Activated T-cell treated with anti-CD3 and anti-CD28 coated beads for 1 hour (primary cell): ENCODE data around the gene EIF6.
"Not testable (repeated sequence)": the region's sequence is repeated elsewhere in the genome, so short reads cannot be mapped to it uniquely, and the experiment has no call there.

Experiments used
- DNase-seq: peaks from one replicate; pipeline ENCODE4 v3.0.0-alpha.2; 2020; ENCODE audit warnings: low read depth

EIF6 gene

DNA sequence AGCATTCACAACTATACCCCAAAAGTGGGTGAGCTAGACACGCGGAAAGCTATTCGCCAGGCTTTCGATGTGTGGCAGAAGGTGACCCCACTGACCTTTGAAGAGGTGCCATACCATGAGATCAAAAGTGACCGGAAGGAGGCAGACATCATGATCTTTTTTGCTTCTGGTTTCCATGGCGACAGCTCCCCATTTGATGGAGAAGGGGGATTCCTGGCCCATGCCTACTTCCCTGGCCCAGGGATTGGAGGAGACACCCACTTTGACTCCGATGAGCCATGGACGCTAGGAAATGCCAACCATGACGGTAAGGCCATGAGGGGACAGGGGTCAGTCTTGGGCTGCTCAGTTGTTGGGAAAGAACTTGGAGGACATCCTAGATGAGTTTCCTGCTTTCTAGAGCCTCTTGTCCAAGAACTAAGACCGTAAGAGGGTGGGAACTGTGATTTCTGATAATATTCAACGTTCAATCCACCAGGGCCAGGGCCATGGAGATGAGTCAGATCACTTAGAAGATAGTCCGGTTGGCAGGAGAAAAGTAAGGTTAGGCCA, 30.0 kb downstream of the EIF6 start:
- DNase-seq, result no peak

DNA sequence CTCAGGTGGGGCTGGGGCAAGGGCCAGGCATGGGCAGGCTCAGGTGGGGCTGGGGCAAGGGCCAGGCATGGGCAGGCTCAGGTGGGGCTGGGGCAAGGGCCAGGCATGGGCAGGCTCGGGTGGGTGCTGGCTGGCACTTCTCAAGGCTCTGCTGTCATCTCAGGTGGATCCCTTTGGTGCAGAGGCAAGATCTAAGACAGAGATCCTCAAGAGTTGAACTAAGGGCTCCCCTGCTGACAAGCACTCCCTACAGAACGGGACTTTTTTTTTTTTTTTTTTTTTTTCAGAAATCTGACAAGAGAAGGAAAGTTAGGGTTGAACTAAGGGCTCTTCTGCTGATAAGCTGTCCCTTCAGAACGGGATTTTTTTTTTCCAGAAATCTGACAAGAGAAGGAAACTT, 31.6 kb downstream of the EIF6 start:
- no peak for DNase-seq

DNA sequence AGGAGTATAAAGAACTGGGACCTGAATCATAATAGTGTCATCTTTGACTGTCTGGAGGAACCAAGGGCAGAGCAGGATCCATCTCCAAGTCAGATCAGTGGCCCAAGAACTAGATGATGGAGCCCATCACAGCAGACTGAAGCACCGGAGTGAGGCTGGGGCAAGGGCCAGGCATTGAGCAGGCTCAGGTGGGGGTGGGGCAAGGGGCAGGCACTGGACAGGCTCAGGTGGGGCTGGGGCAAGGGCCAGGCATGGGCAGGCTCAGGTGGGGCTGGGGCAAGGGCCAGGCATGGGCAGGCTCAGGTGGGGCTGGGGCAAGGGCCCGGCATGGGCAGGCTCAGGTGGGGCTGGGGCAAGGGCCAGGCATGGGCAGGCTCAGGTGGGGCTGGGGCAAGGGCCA, 32.0 kb downstream of the EIF6 start:
- not testable (repeated sequence) for DNase-seq

DNA sequence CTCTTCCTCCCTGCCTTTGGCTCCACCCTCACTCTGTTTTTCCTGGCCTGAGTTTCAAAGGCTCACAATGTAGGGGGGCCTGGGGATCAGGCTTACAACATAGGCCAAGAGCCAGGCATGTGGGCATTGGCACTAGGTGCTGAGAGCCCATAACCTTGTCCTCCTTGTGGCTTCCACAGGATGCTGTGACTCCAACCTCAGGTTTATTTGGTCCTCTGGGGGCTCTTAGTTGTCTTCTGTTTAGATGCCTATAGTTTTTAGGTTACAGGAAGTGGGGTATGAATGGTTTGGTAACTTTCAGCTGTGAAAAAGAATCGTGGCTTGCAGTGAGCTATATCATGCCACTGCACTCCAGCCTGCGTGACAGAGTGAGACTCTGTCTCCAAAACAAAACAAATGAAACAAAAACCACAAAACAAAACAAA, 32.5 kb downstream of the EIF6 start:
- DNase-seq, result no peak

DNA sequence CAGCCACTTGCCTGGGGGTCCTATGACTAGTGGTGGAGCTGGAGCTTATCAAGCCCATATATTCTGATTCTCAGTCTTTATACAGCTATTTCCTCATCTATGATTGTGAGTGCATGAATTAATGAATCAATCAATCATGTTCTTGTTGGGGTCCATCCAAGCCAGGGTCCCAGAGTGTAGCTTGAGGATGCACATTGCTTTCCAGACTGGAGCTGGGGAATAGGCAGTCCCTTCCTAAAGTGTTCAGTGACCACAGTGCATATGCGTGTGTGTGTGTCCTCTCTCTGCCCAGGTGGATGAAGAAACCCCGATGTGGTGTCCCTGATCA, 33.0 kb downstream of the EIF6 start:
- DNase-seq, result no peak

DNA sequence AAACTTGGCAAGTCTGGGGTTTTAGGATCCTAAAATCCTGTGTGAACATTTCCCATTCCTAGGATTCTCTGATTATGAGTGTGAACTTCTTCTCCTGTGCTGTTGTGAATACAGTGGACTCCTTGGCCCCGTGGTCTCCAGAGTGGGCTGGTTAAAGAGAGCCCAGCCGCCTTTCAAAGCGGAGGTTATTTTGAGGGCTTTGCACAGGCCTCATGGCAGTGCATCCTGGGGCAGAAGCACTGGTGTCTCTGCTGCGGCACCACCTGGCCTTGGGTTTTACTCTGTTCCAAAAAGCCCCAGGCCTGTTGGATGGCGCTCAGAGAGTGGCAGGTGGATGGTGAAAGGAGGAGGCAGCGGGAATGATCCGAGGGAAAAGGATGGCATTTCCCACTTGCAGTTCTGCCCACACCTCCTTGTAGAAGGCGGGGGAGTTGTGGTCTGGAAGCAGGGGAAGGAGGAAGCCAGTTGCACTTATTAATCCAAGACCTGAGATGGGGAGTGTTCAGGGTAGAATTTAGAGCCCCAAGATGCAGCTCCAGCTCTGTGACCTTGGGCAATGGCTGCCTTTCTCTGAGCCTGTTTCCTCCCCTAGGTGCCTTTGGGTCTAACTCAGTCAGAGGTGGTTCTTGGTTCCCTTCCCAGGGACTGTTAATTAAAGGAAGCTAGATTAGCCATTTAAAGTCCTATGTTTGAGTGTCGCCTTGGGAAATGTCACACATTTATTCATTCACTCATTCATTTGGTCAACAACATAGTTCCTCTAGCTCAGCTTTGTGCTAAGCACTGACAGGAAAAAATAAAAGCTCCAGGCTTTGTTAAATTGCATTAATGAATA, 35.7 kb downstream of the EIF6 start:
- no peak for DNase-seq

DNA sequence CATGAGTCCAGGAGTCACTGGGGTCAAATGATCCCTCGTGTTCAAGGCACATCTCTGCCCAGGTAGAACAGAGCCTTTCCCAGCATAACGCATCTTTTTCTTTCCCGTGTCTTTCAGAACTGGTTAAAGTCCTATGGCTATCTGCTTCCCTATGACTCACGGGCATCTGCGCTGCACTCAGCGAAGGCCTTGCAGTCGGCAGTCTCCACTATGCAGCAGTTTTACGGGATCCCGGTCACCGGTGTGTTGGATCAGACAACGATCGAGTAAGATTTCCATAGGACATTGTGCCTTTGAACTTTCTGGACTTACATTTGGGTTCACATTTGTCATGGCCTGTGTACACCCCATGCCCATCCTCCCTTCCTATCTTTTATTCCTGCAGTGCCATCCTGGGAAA, 37.8 kb downstream of the EIF6 start:
- no peak for DNase-seq

DNA sequence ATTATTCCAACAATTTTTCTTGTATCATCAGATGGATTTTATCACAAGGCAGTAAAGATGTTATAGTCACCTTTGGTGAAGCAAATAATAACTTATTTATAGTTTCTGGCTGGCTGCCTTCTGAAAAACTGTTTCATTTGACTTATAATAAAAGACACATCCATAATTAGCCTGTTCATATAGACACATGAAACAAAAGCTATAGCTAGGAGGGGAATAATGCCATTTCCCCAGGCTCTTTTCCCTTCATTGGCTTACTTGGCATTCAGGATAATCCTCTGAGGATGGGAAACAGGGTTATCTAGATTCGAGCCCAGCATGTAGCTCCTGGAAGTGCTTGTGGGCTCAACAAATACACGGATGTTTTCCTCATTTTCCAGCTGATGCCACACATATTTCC, 40.6 kb downstream of the EIF6 start:
- DNase-seq, result no peak

DNA sequence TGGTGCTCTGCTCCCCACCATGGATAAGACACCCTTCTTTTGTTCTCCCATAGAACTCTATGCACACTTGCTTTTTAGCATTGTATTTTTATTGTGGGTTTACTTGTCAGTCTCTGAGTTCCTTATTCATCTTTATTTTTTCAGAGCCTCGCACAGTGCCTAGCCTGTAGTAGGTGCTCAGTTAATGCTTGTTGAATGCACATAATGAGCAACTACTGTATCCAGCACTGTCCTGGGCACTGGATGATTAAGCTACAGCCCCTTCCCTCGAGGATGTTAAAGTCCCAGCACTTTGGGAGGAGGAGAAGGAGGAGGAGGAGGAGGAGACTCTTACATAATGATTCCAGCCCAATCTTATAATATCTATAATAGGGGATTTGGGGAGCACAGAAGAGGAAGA, 41.3 kb downstream of the EIF6 start:
- DNase-seq, result no peak

DNA sequence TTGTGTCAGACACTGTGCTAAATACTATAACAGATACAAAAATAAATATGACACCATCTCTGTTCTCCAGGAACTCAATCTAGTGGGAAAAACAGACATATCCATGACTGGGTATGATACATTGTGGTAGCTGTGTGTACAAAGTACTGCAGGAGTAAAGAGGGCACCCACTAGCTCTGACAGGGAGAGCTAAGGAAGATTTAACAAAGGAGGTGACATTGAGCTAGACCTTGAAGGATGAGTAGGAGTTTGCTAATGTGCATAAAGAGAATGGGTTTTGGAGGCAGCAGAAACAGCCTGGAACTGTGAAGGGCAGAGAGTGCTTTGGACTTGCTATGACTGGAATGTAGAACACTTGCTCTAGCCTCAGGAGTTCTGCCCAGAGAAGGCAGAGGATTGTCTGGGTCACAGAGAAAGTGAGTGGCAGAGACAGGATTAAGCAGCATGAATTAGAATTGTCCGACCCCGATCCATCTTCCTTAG, 43.7 kb downstream of the EIF6 start:
- DNase-seq, result no peak

DNA sequence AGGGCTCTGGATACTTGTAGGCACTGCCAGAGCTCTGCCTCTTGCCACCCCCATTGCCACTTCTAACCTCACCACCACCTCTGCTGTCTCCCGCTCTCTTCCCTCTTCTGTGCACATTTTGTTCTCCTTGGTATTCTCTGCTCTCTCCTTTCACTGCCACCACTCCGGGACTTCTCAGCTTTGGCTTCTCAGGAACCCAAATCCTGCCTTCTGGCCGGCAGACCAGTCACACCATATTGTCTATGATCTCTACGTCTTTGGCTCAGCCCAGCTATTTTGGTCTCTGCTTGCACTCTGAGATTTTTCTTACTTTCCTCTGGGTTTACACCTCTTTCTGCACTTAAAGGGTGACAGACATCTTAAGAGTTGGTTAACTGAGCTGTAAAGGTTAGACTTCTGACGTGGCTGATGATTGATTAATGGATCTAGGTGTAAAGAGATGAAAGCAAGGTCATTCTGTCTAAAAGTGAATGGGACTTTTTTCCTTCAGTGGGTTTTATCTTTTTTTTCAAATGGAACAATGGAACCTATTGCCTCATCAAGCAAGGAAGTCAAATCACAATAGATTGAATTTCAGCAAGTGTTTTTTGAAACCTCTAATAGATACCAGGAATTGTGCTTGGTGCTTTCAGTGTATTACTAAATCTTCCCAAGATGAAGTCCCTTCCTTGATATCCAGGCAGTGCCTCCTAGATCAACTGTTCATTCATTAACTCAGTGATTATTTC, 44.3 kb downstream of the EIF6 start:
- DNase-seq, result no peak

DNA sequence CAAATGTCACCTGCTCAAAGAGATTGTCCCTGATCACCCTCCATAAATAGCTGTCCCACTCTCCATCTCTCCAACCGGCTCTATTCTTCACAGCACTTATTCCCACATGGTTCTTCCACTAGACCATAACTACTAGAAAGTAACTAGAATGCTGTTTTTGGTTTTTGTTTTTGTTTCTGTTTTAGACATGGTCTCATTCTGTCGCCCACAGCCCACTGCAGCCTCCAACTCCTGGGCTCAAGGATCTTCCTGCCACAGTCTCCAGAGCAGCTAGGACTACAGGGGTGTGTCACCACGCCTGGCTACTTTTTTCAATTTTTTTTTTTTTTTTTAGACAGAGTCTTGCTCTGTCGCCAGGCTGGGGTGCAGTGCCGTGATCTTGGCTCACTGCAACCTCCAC, 45.8 kb downstream of the EIF6 start:
- DNase-seq, result no peak

DNA sequence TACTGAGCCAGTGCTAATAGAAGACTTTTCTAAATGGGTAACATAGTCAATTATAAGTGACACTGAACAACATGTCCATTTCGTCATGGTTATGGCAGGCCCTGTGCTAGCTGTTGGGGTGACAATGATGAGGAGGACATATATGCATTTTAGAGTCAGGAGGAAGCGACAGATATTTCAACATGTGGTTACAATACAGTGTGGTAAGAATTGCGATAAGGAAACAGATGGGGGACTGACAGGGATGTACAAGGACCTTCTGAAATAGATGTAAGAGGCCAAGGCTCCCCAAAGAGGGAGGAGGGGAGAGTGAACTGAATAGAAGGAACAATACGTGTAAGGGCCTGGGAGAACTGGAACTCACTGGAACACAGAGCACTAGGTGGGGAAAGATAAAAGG, 46.4 kb downstream of the EIF6 start:
- no peak for DNase-seq

DNA sequence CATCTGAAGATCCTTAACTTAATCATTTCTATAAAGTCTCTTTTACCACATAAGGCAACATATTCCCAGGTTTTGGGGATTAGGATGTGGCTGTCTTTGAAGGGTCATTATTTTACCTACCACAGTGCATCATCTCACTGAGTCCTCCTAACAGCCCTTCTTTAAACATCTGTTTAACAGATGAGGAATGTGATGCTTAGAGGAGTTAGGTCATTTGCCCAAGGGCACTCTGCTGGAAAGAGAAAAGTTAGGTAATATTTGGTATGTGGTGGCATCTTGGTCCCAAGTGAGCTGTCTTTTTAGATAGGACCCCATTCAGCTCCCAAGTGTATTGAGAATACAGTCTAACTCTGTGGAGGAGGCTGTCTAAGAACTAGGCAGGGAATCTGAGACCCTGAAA, 47.1 kb downstream of the EIF6 start:
- no peak for DNase-seq

DNA sequence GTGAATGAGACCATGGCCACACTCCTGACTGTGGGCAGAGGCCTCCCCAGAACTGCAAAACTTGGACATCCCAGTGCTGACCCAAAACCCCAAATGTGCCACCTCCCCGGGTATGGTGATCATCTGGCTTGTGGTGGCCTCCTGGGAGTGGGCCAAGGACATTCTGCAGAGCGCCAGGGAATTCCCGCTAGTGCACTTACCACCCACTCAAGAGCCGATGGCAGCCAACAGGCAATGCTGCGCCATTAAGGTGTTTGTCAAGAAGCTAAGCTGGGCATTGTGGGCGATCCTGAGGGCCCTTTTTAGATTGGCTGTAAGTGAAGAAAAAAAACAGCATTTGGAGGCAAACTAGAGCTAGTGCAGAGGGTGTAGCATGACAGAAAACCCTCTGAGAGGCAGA, 48.7 kb downstream of the EIF6 start:
- no peak for DNase-seq

DNA sequence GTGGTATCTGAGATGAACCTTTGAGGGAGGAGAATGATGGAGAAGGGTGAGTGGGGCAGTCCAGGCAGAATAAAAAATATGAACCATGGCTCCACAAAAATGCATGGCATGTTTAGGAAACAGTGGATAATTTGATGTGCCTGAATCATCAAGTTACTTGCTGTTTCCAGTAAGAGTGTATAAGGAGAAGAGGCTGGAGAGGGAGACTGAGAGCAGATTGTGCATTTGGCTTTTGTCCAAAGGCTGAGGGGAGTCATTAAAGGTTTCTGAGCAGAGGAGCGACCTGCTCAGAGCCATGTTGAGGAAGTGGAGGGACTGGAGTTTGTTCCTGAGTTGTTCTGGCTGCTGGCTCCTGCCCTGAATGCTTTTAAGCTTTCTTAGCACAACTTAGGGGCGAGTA, 52.0 kb downstream of the EIF6 start:
- no peak for DNase-seq
